Measurements from ENCODE around the gene COG4. TPM values are rescaled to one million over a fixed set of nuclear protein-coding genes. Genes with fewer than 3 reads are reported as not detected.
A peak's percentile ranks its signal among the peaks of the same experiment; 100 is the strongest.

The COG4 gene
- total RNA-seq, 3 donors from 2014 or later (not counting 1 experiment from before 2014, with no cell fraction given), result 29.5 to 44.4 (median 31.6) TPM

- Histone ChIP-seq H3K4me1 (ENCODE audit: control insufficient read depth, insufficient read depth, low read length) (peaks cover 5% of the 10 kb centered on the region), H3K36me3 (ENCODE audit: control insufficient read depth, insufficient read depth, low read length) (peaks cover 14% of the 10 kb centered on the region), H3K9me3 (ENCODE audit: control insufficient read depth, insufficient read depth, low read length) (no peaks in the 10 kb centered on the region), H3K27ac (ENCODE audit: low read length) (no peak overlapping the region), H3K4me3 (ENCODE audit: low read length) (no peak overlapping the region), H3K27me3 (ENCODE audit: control insufficient read depth, insufficient read depth, low read length) (no peaks in the 10 kb centered on the region)
- TF ChIP-seq, protein P1, sequence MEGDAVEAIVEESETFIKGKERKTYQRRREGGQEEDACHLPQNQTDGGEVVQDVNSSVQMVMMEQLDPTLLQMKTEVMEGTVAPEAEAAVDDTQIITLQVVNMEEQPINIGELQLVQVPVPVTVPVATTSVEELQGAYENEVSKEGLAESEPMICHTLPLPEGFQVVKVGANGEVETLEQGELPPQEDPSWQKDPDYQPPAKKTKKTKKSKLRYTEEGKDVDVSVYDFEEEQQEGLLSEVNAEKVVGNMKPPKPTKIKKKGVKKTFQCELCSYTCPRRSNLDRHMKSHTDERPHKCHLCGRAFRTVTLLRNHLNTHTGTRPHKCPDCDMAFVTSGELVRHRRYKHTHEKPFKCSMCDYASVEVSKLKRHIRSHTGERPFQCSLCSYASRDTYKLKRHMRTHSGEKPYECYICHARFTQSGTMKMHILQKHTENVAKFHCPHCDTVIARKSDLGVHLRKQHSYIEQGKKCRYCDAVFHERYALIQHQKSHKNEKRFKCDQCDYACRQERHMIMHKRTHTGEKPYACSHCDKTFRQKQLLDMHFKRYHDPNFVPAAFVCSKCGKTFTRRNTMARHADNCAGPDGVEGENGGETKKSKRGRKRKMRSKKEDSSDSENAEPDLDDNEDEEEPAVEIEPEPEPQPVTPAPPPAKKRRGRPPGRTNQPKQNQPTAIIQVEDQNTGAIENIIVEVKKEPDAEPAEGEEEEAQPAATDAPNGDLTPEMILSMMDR (IDR thresholded peaks at IDR 0.05), result no peak
- H3K27me3 Mint-ChIP-seq (ENCODE audit: low read depth in 2 of 2), result no peaks in the 10 kb centered on the region
- ATAC-seq (no peak), DNase-seq (no peak)
- no peaks in the 10 kb centered on the region for H3K4me1 Mint-ChIP-seq
- H3K9me3 Mint-ChIP-seq, result no peaks in the 10 kb centered on the region
- H3K36me3 Mint-ChIP-seq, result no peaks in the 10 kb centered on the region
- no peak overlapping the region for H3K27ac Mint-ChIP-seq
- no peak overlapping the region for H3K4me3 Mint-ChIP-seq
- intact Hi-C loops (cut with micrococcal nuclease), result no loop called here
- 95% methylated on average over 21 of the region's 21 CpGs for WGBS (ENCODE audit: insufficient coverage)
These were observed 49.7 kb downstream of the COG4 start for GRCh38 chr16:70473446-70474319.

DNA sequence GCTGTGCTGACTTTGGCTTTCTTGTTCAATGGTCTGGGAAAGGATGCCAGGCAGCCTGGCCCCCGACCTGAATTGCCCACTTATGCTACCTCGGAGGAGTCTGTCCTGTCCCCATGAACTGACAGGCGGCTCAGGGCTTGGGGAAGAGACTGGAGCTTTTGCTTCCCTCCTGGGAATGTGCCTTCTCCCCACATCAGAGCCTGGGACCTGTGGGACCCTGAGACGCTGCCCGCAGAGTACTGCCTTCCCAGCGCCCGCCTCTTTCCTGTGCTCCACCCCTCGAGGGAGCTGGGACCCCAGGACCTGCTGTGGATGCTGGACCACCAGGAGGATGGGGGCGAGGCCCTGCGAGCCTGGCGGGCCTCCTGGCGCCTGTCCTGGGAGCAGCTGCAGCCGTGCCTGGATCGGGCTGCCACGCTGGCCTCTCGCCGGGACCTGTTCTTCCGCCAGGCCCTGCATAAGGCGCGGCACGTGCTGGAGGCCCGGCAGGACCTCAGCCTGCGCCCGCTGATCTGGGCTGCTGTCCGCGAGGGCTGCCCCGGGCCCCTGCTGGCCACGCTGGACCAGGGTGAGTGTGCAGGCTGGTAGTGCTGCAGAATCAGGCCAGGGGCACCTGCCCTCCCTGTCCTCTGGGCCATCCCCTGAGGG lies 50.4 kb downstream of the COG4 start:
- Mint-ChIP-seq H3K27me3 (ENCODE audit: low read depth in 2 of 2) (no peaks in the 10 kb centered on the region), H3K4me3 (no peak overlapping the region), H3K9me3 (no peaks in the 10 kb centered on the region), H3K36me3 (no peaks in the 10 kb centered on the region), H3K27ac (no peak overlapping the region), H3K4me1 (no peaks in the 10 kb centered on the region)
- Histone ChIP-seq H3K27ac (ENCODE audit: low read length) (no peak overlapping the region), H3K4me1 (ENCODE audit: control insufficient read depth, insufficient read depth, low read length) (no peaks in the 10 kb centered on the region), H3K9me3 (ENCODE audit: control insufficient read depth, insufficient read depth, low read length) (no peaks in the 10 kb centered on the region), H3K4me3 (ENCODE audit: low read length) (no peak overlapping the region), H3K27me3 (ENCODE audit: control insufficient read depth, insufficient read depth, low read length) (no peaks in the 10 kb centered on the region), H3K36me3 (ENCODE audit: control insufficient read depth, insufficient read depth, low read length) (peaks cover 14% of the 10 kb centered on the region)
- TF ChIP-seq, protein P1 (IDR thresholded peaks at IDR 0.05), result no peak
- intact Hi-C loops (cut with micrococcal nuclease), result no loop called here
- 94% methylated on average over 28 of the region's 28 CpGs for WGBS (ENCODE audit: insufficient coverage)
- DNase-seq (no peak), ATAC-seq (no peak)

GRCh38 chr16:70470927-70471341 lies 52.4 kb downstream of the COG4 start:
- Mint-ChIP-seq H3K9me3 (no peaks in the 10 kb centered on the region), H3K36me3 (no peaks in the 10 kb centered on the region), H3K4me3 (no peak overlapping the region), H3K27ac (no peak overlapping the region), H3K27me3 (ENCODE audit: low read depth in 2 of 2) (no peaks in the 10 kb centered on the region), H3K4me1 (no peaks in the 10 kb centered on the region)
- Histone ChIP-seq H3K4me1 (ENCODE audit: control insufficient read depth, insufficient read depth, low read length) (no peaks in the 10 kb centered on the region), H3K27me3 (ENCODE audit: control insufficient read depth, insufficient read depth, low read length) (no peaks in the 10 kb centered on the region), H3K27ac (ENCODE audit: low read length) (no peak overlapping the region), H3K4me3 (ENCODE audit: low read length) (no peak overlapping the region), H3K36me3 (ENCODE audit: control insufficient read depth, insufficient read depth, low read length) (peaks cover 14% of the 10 kb centered on the region), H3K9me3 (ENCODE audit: control insufficient read depth, insufficient read depth, low read length) (no peaks in the 10 kb centered on the region)
- ATAC-seq, result peak in 1 of 3 donors; percentile 22
- DNase-seq, result no peak
- intact Hi-C loops (cut with micrococcal nuclease), result loop anchor here (1.0 kb wide), 1 partner anchor 39 kb away; no protein-coding TSS in a partner anchor
- TF ChIP-seq, protein P1 (IDR thresholded peaks at IDR 0.05), result no peak
- 92% methylated on average over 17 of the region's 17 CpGs for WGBS (ENCODE audit: insufficient coverage)
